Fibroblast of skin of scalp (primary cell): ENCODE measurements around the gene PCDHGB4.
"Not testable (repeated sequence)": the region's sequence is repeated elsewhere in the genome, so short reads cannot be mapped to it uniquely, and the experiment has no call there.

ENCODE experiments used
- DNase-seq: peaks from one replicate; pipeline ENCODE4 v3.0.0-alpha.2; 2013

Gene PCDHGB4

DNA sequence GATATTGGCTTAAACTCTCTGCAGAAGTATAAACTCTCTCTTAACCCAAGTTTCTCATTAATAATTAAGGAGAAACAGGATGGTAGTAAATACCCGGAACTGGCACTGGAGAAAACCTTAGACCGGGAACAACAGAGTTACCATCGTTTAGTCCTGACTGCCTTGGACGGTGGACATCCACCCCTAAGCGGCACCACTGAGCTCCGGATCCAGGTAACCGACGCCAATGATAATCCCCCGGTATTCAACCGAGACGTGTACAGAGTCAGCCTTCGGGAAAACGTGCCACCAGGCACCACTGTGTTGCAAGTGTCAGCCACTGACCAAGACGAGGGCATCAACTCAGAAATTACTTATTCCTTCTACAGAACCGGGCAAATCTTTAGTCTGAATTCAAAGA is 11.1 kb downstream of the PCDHGB4 start:
- no peak for DNase-seq

DNA sequence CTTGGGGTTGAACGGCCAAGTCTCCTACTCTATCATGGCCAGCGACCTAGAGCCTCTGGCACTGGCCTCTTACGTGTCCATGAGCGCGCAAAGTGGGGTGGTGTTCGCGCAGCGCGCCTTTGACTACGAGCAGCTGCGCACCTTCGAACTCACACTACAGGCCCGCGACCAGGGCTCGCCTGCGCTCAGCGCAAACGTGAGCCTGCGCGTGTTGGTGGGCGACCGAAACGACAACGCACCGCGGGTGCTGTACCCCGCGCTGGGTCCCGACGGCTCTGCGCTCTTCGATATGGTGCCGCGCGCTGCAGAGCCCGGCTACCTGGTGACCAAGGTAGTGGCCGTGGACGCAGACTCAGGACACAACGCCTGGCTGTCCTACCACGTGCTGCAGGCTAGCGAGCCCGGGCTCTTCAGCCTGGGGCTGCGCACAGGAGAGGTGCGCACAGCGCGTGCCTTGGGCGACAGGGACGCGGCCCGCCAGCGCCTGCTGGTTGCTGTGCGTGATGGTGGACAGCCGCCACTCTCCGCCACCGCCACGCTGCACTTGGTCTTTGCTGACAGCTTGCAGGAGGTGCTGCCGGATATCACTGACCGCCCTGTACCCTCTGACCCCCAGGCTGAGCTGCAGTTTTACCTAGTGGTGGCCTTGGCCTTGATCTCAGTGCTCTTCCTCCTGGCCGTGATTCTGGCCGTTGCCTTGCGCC is 12.2 kb downstream of the PCDHGB4 start:
- no peak for DNase-seq

DNA sequence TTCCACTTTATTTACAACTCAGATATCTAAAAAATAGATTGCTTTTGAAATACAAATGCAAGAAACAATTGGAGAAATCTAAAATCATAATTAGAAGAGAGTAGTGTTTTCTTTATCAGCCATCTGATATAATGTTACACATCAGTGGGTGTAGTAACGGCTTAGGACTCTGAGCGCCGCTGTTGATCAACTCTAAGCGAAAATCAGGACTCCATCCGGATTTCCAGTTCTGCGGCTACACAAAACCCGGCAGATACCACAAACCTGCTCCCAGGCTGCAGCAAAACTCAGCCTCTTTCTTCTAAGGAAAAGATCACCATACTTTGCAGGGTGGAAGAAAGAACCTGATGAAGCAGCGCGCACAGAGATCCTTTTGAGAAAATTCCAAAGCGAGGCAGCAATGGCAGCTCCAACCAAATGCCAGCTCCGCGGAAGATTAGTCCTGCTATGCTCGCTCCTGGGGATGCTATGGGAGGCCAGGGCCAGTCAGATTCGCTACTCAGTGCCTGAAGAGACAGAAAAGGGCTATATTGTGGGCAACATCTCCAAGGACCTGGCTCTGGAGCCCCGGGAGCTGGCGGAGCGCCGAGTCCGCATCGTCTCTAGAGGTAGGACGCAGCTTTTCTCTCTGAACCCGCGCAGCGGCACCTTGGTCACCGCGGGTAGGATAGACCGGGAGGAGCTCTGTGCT is 15.2 kb downstream of the PCDHGB4 start, which contains the start of gene PCDHGA9:
PCDHGA9 (plus strand) TSS at position 226 of the 691 bp plus-strand sequence; CDS start at position 401, 175 bp downstream.
- peak; percentile 37 for DNase-seq

DNA sequence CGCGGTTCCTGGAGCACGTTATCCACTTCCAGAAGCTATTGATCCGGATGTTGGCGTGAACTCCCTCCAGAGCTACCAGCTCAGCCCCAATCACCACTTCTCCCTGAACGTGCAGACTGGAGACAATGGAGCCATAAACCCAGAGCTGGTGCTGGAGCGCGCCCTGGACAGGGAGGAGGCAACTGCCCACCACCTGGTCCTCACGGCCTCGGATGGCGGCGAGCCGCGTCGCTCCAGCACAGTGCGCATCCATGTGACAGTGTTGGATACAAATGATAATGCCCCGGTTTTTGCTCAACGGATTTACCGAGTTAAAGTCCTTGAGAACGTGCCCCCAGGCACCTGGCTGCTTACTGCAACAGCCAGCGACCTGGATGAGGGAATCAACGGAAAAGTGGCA is 15.9 kb downstream of the PCDHGB4 start:
- DNase-seq, result no peak

GRCh38 chr5:141407790-141408505 is 20.4 kb downstream of the PCDHGB4 start, which contains the start of gene PCDHGB6:
Gene PCDHGB6, plus strand, starts transcription at chr5:141408021. Its CDS starts 182 bp downstream, at chr5:141408203.
- peak; percentile 40 for DNase-seq

DNA sequence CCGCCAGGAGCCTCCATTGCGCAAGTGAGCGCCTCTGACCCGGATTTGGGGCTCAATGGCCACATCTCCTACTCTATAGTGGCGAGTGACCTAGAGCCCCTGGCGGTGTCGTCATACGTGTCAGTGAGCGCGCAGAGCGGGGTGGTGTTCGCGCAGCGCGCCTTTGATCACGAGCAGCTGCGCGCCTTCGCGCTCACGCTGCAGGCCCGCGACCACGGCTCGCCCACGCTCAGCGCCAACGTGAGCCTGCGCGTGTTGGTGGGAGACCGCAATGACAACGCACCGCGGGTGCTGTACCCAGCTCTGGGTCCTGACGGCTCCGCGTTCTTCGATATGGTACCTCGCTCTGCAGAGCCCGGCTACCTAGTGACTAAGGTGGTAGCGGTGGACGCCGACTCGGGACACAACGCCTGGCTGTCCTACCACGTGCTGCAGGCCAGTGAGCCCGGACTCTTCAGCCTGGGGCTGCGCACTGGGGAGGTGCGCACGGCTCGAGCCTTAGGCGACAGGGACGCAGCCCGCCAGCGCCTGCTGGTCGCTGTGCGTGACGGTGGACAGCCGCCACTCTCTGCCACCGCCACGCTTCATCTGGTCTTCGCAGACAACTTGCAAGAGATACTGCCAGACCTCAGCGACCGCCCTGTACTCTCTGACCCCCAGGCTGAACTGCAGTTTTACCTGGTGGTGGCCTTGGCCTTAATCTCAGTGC is 22.3 kb downstream of the PCDHGB4 start:
- DNase-seq, result no peak

DNA sequence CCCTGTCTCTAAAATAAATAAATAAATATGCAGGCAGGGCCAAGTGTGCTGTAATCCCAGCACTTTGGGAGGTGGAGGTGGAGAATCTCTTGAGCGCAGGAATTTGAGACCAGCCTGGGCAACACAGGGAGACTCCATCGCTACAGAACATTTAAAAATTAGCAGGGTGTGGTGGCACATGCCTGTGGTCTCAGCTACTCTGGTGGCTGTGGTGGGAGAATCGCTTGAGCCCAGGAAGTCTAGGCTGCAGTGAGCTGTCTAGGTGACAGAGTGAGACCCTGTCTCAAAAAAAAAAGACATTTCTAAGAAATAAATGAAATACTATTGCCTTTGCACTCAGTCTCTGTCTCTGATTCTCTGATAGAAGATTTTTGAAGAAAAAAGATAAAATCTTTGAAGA is 24.1 kb downstream of the PCDHGB4 start:
- no peak for DNase-seq

- peak; percentile 73 for DNase-seq
These were observed 25.5 kb downstream of the PCDHGB4 start, which contains the start of gene PCDHGA10 for GRCh38 chr5:141412854-141413539. Gene PCDHGA10, plus strand, starts transcription at chr5:141412987. Its CDS starts 189 bp downstream, at chr5:141413176.

DNA sequence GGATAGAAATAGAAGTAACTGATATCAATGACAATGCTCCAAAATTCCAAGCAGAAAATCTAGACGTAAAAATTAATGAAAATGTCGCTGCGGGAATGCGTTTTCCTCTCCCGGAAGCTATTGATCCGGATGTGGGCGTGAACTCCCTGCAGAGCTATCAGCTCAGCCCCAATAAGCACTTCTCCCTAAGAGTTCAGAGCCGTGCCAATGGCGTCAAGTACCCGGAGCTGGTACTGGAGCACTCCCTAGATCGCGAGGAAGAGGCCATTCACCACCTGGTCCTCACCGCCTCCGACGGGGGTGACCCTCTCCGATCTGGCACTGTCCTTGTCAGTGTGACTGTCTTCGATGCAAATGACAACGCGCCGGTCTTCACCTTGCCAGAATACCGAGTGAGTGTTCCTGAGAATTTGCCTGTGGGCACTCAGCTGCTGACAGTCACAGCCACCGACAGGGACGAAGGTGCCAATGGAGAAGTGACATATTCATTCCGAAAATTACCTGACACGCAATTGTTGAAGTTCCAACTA is 26.1 kb downstream of the PCDHGB4 start:
- DNase-seq, result no peak

DNA sequence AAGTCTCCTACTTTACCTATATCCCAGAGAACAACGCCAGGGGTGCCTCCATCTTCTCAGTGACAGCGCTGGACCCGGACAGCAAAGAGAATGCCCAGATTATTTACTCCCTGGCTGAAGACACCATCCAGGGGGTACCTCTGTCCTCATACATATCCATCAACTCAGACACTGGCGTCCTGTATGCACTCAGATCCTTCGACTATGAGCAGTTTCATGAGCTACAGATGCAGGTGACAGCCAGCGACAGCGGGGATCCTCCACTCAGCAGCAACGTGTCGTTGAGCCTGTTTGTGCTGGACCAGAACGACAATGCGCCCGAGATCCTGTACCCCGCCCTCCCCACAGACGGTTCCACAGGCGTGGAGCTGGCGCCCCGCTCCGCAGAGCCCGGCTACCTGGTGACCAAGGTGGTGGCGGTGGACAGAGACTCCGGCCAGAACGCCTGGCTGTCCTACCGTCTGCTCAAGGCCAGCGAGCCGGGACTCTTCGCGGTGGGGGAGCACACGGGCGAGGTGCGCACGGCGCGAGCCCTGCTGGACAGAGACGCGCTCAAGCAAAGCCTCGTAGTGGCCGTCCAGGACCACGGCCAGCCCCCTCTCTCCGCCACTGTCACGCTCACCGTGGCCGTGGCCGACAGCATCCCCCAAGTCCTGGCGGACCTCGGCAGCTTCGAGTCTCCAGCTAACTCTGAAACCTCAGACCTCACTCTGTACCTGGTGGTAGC is 27.2 kb downstream of the PCDHGB4 start:
- not testable (repeated sequence) for DNase-seq

GRCh38 chr5:141415275-141415618 is 27.7 kb downstream of the PCDHGB4 start:
- not testable (repeated sequence) for DNase-seq

GRCh38 chr5:141417494-141418172 is 30.1 kb downstream of the PCDHGB4 start, which contains the start of gene PCDHGB7:
Gene PCDHGB7, plus strand, starts transcription at chr5:141417677. Its CDS starts 183 bp downstream, at chr5:141417860.
- DNase-seq, result peak; percentile 84

DNA sequence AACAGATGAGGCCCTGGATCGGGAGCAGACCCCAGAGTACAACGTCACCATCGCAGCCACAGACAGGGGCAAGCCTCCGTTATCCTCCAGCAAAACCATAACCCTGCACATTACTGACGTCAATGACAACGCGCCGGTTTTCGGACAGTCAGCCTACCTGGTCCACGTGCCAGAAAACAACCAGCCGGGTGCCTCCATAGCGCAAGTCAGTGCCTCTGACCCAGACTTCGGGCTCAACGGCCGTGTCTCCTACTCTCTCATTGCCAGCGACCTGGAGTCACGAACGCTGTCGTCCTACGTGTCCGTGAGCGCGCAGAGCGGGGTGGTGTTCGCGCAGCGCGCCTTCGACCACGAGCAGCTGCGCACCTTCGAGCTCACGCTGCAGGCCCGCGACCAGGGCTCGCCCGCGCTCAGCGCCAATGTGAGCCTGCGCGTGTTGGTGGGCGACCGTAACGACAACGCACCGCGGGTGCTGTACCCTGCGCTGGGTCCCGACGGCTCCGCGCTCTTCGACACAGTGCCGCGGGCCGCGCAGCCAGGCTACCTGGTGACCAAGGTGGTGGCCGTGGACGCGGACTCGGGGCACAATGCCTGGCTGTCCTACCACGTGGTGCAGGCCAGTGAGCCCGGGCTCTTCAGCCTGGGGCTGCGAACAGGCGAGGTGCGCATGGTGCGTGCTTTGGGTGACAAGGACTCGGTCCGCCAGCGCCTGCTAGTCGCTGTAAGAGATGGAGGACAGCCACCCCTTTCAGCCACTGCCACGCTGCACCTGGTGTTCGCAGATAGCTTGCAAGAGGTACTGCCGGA is 31.8 kb downstream of the PCDHGB4 start:
- DNase-seq, result no peak

- peak; percentile 71 for DNase-seq
These were observed 33.5 kb downstream of the PCDHGB4 start, which contains the start of gene PCDHGA11 for GRCh38 chr5:141420855-141421488. Gene PCDHGA11, plus strand, starts transcription at chr5:141421051. Its CDS starts 177 bp downstream, at chr5:141421228.

DNA sequence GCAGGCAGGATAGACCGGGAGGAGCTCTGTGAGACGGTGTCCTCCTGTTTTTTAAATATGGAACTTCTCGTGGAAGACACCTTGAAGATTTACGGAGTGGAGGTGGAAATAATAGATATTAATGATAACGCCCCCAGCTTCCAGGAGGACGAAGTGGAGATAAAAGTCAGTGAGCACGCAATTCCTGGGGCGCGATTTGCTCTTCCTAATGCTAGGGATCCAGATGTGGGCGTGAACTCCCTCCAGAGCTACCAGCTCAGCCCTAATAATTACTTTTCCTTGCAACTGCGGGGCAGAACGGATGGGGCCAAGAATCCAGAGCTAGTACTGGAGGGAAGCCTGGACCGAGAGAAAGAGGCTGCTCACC is 34.0 kb downstream of the PCDHGB4 start:
- no peak for DNase-seq

DNA sequence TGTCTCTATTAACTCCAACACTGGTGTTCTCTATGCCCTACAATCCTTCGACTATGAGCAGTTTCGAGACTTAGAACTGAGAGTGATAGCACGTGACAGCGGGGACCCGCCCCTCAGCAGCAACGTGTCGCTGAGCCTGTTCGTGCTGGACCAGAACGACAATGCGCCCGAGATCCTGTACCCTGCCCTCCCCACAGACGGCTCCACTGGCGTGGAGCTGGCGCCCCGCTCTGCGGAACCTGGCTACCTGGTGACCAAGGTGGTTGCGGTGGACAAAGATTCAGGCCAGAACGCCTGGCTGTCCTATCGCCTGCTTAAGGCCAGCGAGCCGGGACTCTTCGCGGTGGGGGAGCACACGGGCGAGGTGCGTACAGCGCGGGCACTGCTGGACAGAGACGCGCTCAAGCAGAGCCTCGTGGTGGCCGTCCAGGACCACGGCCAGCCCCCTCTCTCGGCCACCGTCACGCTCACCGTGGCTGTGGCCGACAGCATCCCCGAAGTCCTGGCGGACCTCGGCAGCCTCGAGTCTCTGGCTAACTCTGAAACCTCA is 35.3 kb downstream of the PCDHGB4 start:
- DNase-seq, result no peak

GRCh38 chr5:141427783-141428426 is 40.4 kb downstream of the PCDHGB4 start:
- no peak for DNase-seq
